Activated T-cell treated with anti-CD3 and anti-CD28 coated beads, Interleukin-2, amount 50 U/mL, for 72 hours (primary cell): ENCODE data around the gene EFCAB10. TPM values are rescaled to one million over a fixed set of nuclear protein-coding genes. Genes with fewer than 3 reads are reported as not detected.
"Not testable (repeated sequence)": the region's sequence is repeated elsewhere in the genome, so short reads cannot be mapped to it uniquely, and the experiment has no call there.

Source experiments
- ATAC-seq, 2 donors: fragments of 150-1000 bp; cut with Tn5 transposase; replicated peaks in 1 of 2; 2 replicates each; pipeline ENCODE4 v1.10.0; 2021; ENCODE audit warnings: moderate library complexity in 2 of 2, mild to moderate bottlenecking in 1 of 2
- DNase-seq, 2 donors: peaks; one replicate each; pipeline ENCODE4 v3.0.0; 2021 to 2022; ENCODE audit warnings: mixed read lengths in 1 of 2
- H3K27ac Mint-ChIP-seq: one replicate; pipeline ENCODE4 v1.8.0; 2022; ENCODE audit warnings: mild to moderate bottlenecking, moderate library complexity, mixed read lengths
- H3K27me3 Mint-ChIP-seq: one replicate; pipeline ENCODE4 v1.8.0; 2022; ENCODE audit warnings: low read depth, mixed read lengths
- H3K36me3 Mint-ChIP-seq, 2 donors: one replicate each; pipeline ENCODE4 v1.8.0; 2022; ENCODE audit warnings: mixed read lengths in 2 of 2, mild to moderate bottlenecking in 1 of 2; ENCODE audit not compliant: insufficient read depth in 2 of 2
- H3K4me1 Mint-ChIP-seq: one replicate; pipeline ENCODE4 v1.8.0; 2022; ENCODE audit warnings: low read depth, mixed read lengths
- H3K4me3 Mint-ChIP-seq, 2 donors: one replicate each; pipeline ENCODE4 v1.8.0; 2022; ENCODE audit warnings: mild to moderate bottlenecking in 2 of 2, mixed read lengths in 2 of 2, moderate library complexity in 2 of 2
- H3K9me3 Mint-ChIP-seq, 2 donors: one replicate each; pipeline ENCODE4 v1.8.0; 2022; ENCODE audit warnings: mixed read lengths in 2 of 2
- total RNA-seq, 2 donors: library from RNA; stranded (reverse); gene quantifications; one replicate each; pipeline ENCODE4 v1.2.3, GENCODE V29; 2022

EFCAB10 gene
- total RNA-seq, 2 donors from 2014 or later = not detected

DNA sequence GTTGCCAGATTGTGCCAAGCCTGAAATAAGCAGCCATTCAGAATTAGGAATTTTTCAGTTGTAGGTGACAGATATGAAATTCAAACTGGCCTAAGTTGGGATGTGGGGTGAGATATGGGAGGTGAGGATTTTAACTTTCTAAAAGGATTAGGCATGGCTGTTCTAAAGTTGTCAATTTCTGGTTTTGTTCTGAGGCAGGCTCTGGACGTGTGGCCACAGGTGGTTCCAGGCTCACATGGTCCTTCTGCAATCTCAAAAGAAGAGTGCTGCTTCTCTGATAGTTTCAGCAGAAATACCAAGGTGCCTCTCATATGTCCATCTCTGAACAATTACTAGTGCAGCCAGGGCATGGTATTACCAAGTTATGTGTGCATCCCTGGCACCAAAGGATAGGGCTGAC is 21.4 kb downstream of the EFCAB10 start:
- DNase-seq (no peak), ATAC-seq (no peak)
- Mint-ChIP-seq H3K27ac (peak overlapping the region; percentile 48), H3K36me3 (peaks cover 2 to 26% of the 10 kb centered on the region in 2 donors), H3K4me3 (no peak overlapping the region), H3K4me1 (no peaks in the 10 kb centered on the region), H3K27me3 (no peaks in the 10 kb centered on the region), H3K9me3 (no peaks in the 10 kb centered on the region)

DNA sequence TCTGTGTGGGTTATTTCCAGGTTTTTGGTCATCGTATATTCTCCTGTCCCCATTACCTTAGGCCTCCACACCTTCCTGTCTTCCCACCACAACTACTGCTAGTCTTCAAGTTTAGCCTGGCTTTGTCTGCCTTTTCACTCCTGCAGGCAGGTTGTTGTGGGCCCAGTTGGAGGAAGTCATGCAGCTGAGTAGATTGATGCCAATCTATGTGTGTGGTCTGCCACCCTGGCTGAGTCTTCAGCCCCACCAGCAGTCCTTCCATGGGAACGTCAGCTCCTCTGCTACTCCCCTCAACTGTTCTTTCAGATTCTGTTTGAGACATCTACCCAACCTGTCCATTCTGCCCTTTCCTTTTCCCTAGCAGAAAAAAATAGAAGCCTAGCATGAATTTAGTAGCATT is 43.0 kb downstream of the EFCAB10 start:
- Mint-ChIP-seq H3K4me1 (peaks cover 7% of the 10 kb centered on the region), H3K27ac (no peak overlapping the region), H3K27me3 (no peaks in the 10 kb centered on the region), H3K9me3 (no peaks in the 10 kb centered on the region), H3K36me3 (peaks cover 3 to 21% of the 10 kb centered on the region in 2 donors), H3K4me3 (no peak overlapping the region)
- DNase-seq (no peak), ATAC-seq (no peak)

DNA sequence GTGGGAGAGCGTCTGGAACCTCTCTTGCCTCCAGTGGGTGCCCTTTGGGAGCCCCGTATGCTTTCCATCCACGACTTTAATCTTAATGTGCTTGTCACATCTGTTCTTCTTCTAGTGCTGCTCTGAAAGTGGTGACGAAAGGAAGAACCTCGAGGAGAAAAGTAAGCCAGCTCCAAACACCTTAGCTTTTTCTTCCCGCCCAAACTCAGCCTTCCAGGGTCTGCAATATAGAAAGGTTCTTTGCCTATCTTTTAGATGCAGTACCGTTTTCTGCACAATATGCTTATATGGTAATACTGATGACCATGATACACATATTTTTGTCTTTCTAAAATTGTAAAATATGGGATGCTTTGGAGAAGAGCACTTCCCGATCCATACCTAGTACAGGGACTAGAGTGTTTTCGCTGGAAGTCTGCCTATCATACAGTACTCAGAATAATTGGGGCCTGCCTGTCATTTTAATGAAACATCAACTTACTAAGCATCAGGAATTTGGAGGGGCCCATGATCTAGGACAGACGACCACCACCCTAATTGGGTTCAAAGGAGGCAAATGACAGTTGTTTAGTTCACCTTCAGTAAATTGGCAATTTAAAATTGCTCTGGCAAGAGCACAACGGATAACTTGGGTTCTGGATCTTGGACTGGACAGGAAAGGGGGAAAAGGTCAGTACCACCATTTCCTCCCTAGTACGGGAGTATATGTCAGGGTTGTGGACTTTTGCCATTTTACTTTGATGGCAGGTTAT is 48.4 kb downstream of the EFCAB10 start:
- Mint-ChIP-seq H3K36me3 (peaks cover 2 to 8% of the 10 kb centered on the region in 2 donors), H3K4me3 (peak overlapping the region; percentile 89 to 94), H3K27ac (peak overlapping the region; percentile 79), H3K4me1 (peaks cover 22% of the 10 kb centered on the region), H3K27me3 (no peaks in the 10 kb centered on the region), H3K9me3 (no peaks in the 10 kb centered on the region)
- no peak for ATAC-seq
- DNase-seq = no peak

DNA sequence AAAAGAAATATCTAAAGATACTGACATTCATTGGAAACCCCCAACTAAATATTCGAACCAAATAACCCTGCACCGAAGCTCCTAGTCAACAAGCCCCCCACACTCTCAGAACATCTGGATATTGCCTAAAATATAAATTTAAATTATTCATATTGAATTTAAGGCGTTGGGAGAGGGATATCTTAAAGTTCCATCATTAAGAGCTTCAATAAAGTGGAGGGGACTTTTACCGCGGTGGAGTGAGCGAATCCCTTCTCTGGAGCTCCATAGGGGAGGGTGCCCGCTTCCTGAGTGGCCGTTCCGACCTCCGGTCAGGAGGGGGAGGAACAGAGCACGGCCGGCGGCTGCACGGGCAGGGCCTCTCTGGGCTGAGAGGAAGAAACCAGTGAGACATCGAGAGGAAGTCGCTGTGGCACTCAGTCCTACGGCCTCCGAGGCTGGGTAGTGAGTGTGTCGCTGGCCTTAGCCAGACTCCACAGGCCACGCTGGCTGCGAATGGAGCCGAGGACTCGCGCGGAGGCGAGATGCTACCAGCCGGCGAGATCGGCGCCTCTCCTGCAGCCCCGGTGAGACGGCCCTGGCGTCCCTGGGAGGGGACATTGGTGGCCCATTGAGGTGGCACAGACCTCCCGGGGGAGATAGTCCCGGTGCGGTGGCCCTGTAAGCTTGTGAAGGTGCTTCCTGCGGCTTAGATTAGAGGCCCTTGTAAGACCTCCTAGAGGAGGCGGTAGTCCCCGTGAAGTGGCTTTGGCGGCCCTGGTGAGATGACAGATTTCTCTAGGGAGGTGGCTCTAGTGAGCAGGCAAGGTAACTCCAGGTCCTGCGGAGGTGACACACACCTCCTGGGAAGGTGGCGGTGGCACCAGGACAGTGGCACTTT is 49.3 kb downstream of the EFCAB10 start, which contains the start of gene RINT1:
Gene RINT1, plus strand, starts transcription at position 410 of the 880 bp plus-strand sequence. Its CDS starts 115 bp downstream, at position 525.
- DNase-seq (peak; percentile 94 to 96), ATAC-seq (peak; percentile 99)
- H3K9me3 Mint-ChIP-seq = no peaks in the 10 kb centered on the region
- H3K36me3 Mint-ChIP-seq = peaks cover 2 to 8% of the 10 kb centered on the region in 2 donors
- peak within 1 kb of the TSS; percentile 89 to 94 for H3K4me3 Mint-ChIP-seq
- peaks cover 22% of the 10 kb centered on the region for H3K4me1 Mint-ChIP-seq
- no peaks in the 10 kb centered on the region for H3K27me3 Mint-ChIP-seq
- H3K27ac Mint-ChIP-seq = peak within 1 kb of the TSS; percentile 89

DNA sequence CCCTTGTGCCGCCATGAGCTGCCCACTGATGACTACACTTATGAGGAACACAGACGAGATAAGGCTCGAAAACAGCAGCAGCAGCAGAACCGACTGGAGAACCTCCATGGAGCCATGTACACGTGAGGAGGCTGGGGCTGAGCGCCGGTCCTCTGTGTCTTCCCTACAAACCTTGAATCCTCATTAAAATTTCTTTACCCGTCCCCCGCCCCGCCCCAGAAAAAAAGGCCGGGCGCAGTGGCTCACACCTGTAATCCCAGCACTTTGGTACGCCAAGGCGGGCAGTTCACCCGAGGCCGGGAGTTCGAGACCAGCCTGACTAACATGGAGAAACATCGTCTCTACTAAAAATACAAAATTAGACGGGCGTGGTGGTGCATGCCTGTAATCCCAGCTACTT is 50.7 kb downstream of the EFCAB10 start:
- H3K27ac Mint-ChIP-seq = no peak overlapping the region
- peaks cover 22% of the 10 kb centered on the region for H3K4me1 Mint-ChIP-seq
- H3K36me3 Mint-ChIP-seq = peaks cover 0 to 3% of the 10 kb centered on the region in 2 donors
- H3K27me3 Mint-ChIP-seq = no peaks in the 10 kb centered on the region
- ATAC-seq (no peak), DNase-seq (no peak)
- H3K9me3 Mint-ChIP-seq = no peaks in the 10 kb centered on the region
- H3K4me3 Mint-ChIP-seq = peak overlapping the region; percentile 38 to 42

DNA sequence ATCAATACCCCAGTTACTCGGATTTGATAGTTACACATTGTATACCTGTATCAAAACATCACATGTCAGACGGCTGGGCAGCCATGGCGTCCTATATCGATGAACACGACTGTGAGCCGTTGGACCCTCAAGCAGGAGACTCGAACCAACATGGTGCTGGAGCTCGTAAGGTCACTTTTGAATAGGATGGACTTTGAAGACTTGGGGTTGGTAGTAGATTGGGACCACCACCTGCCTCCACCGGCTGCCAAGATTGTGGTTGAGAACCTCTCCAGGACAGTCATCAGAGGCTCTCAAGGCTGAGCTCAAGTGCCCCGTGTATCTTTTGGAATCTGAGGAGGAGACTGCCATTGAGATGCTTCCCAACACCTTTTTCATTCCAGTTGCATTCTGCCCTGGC is 51.2 kb downstream of the EFCAB10 start:
- no peaks in the 10 kb centered on the region for H3K27me3 Mint-ChIP-seq
- no peak for ATAC-seq
- H3K4me3 Mint-ChIP-seq = peak overlapping the region; percentile 38 to 42

DNA sequence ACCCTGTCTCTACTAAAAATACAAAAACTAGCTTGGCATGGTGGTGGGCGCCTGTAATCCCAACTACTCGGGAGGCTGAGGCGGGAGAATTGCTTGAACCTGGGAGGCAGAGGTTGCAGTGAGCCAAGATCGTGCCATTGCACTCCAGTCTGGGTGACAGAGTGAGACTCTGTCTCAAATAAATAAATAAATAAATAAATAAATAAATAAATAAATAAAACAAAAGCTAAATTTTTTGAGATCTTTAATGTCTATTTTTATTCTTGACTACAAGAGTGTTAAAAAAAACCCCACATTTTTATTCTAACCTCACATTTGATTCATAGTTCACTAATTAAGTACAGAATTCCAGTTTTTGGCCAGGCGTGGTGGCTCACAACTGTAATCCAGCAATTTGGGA is 53.6 kb downstream of the EFCAB10 start:
- not testable (repeated sequence) for H3K9me3 Mint-ChIP-seq, H3K4me3 Mint-ChIP-seq, H3K27me3 Mint-ChIP-seq, ATAC-seq, H3K27ac Mint-ChIP-seq, H3K36me3 Mint-ChIP-seq, DNase-seq
- H3K4me1 Mint-ChIP-seq = peaks cover 15% of the 10 kb centered on the region

More for the DNA sequence above, 51.2 kb downstream of the EFCAB10 start:
- Mint-ChIP-seq H3K4me1 (peaks cover 22% of the 10 kb centered on the region), H3K27ac (no peak overlapping the region), H3K9me3 (no peaks in the 10 kb centered on the region), H3K36me3 (peaks cover 0 to 3% of the 10 kb centered on the region in 2 donors)
- DNase-seq = no peak

DNA sequence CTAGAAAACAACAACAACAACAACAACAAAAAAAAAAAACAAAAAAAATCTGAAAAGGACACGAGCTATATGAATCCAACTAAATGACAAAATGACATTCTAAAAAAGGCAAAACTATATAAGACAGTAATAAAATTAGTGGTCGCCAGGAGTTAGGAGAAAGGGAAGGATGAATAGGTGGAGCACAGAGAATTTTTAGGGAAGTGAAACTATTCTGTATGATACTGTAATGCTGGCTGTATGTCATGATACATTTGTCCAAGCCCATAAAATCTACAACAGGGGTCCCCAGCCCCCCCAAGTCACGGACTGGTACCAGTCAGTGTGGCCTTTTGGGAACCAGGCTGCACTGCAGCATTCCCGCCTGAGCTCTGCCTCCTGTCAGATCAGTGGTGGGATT is 56.5 kb downstream of the EFCAB10 start:
- H3K9me3 Mint-ChIP-seq = no peaks in the 10 kb centered on the region

DNA sequence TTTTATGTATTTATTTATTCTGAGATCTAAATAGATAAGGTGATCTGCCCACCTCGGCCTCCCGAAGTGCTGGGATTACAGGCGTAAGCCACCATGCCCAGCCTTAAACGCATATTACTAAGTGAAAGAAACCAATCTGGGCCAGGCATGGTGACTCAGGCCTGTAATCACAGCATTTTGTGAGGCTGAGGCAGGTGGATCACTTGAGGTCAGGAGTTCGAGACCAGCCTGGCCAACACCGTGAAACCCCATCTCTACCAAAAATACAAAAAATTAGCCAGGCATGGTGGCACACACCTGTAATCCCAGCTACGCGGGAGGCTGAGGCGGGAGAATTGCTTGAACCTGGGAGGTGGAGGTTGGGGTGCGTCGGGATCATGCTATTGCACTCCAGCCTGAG is 56.9 kb downstream of the EFCAB10 start:
- DNase-seq, H3K36me3 Mint-ChIP-seq, H3K4me3 Mint-ChIP-seq, H3K27ac Mint-ChIP-seq, ATAC-seq, H3K27me3 Mint-ChIP-seq, H3K9me3 Mint-ChIP-seq: not testable (repeated sequence)
- H3K4me1 Mint-ChIP-seq = peaks cover 18% of the 10 kb centered on the region

More for the DNA sequence above, 56.5 kb downstream of the EFCAB10 start:
- Mint-ChIP-seq H3K27me3 (no peaks in the 10 kb centered on the region), H3K4me3 (no peak overlapping the region), H3K4me1 (peaks cover 14% of the 10 kb centered on the region), H3K36me3 (peaks cover 0 to under 1% of the 10 kb centered on the region in 2 donors), H3K27ac (no peak overlapping the region)
- ATAC-seq = no peak
- no peak for DNase-seq

DNA sequence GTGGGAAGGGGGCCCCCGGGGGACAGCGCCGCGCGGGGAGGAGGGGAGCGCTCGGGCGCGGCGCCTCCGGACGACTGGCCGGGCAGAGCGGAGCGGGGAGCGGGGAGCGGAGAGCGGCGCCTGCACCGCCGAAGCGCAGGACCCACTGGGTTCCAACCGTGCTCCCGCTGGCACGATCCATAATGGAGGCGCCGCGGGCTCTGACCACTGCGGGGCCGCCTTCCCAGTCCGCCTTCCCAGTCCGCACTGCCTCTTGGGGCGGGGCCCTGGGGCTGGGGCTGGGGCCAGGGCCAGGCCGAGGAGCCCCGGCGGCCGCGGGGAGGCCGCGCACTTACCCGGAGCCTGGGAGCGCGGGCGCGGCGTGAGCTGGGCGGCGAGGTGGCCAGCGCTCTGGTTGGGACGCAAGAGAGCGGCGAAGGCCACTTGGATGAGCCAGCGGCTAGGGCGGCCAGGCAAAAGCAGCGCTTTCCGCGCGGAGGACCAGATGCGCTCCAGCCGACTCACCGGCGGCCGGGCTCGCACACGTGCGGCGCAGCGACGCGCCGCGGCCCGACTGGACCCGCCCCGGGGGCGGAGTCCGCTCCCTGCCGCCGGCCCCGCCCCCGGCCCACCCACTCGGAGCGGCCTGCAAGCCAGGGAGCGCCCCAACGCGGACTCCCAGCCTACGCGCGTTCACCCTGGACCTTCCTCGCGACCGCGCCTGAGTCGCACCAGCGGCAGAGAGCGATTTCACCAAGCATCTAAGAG is 59.4 kb downstream of the EFCAB10 start, which contains the start of gene PUS7:
Gene PUS7, minus strand, starts transcription at position 555 of the 747 bp plus-strand sequence. CDS start 13,759 bp downstream, outside the sequence.
- DNase-seq (peak; percentile 83 to 84), ATAC-seq (peak; percentile 92 to 93)
- peaks cover 26% of the 10 kb centered on the region for H3K4me1 Mint-ChIP-seq
- H3K4me3 Mint-ChIP-seq = peak within 1 kb of the TSS; percentile 82 to 98
- no peaks in the 10 kb centered on the region for H3K9me3 Mint-ChIP-seq
- no peaks in the 10 kb centered on the region for H3K27me3 Mint-ChIP-seq
- peak within 1 kb of the TSS; percentile 73 for H3K27ac Mint-ChIP-seq
- H3K36me3 Mint-ChIP-seq = peaks cover 3 to 4% of the 10 kb centered on the region in 2 donors

DNA sequence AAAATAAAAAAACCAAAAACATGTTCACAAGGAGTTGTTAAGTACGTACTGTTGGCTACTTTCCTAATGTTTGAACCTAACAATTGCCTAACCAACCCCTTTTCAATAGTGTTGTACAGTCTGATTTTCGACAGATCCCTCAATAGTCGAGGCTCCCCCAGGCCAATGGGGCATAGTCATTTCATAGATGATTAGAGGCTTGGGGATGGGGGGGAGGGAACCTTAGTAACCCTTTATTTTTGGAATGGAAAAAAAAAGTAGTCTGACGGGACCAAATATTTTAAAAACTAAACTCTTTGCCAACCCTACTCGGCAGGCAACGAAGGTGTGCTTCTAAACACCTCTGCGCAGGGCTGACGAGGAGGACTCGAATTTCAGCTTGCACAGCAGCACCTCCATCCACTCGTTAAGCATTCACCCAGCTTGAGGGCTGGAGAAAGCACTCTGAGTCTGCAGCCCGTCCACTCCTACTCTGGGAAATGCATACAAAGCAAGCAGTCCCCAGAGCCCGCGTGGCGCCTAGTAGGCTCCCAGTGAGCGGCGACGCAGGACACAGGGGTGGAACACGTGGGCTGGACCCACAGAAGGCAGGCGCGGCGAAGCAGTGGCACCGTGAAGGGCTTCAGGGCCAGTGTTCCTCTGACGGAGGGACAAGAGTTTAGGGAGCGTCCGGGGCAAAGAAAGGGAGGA is 60.1 kb downstream of the EFCAB10 start:
- Mint-ChIP-seq H3K27me3 (no peaks in the 10 kb centered on the region), H3K27ac (no peak overlapping the region), H3K4me1 (peaks cover 26% of the 10 kb centered on the region), H3K4me3 (peak overlapping the region; percentile 82 to 98), H3K36me3 (peaks cover 3 to 4% of the 10 kb centered on the region in 2 donors), H3K9me3 (no peaks in the 10 kb centered on the region)
- DNase-seq (peak; percentile 53 to 63), ATAC-seq (peak; percentile 49 to 54)

DNA sequence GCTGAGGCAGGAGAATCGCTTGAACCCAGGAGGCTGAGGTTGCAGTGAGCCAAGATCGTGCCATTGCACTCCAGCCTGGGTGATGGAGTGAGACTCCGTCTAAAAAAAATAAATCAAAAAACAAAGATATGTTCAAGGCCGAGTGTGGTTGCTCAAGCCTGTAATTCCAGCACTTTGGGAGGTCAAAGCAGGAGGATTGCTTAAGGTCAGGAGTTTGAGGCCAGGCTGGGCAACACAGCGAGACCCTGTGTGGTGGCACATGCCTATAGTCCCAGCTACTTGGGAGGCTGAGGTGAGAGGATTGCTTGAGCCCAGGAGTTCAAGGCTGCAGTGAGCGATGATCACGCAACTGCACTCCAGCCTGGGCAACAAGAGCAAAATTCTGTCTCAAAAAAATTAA is 60.7 kb downstream of the EFCAB10 start:
- not testable (repeated sequence) for H3K27ac Mint-ChIP-seq, H3K9me3 Mint-ChIP-seq, H3K36me3 Mint-ChIP-seq, H3K27me3 Mint-ChIP-seq, DNase-seq, ATAC-seq
- peak overlapping the region; percentile 48 to 57 for H3K4me3 Mint-ChIP-seq
- H3K4me1 Mint-ChIP-seq = peaks cover 26% of the 10 kb centered on the region
